OCI-LY3 (cell line): ENCODE measurements around the gene SLC22A24.

Source experiments
- H2AFZ ChIP-seq: fragments of 200-600, 300-600 bp; shearing (Covaris generic); 2 replicates; pipeline ENCODE4 v1.6.0; 2014; ENCODE audit warnings: antibody characterized with exemption, low read depth, low read length
- H3K27ac ChIP-seq: fragments of 200-600, 300-600 bp; sonication (generic); 2 replicates; pipeline ENCODE4 v1.5.1; 2014; ENCODE audit warnings: mild to moderate bottlenecking, low read length, moderate library complexity, mixed read lengths
- H3K27me3 ChIP-seq: fragments of 200-600, 300-600 bp; sonication (generic); 2 replicates; pipeline ENCODE4 v1.6.1; 2014; ENCODE audit warnings: low read depth, low read length, mixed read lengths
- H3K36me3 ChIP-seq: fragments of 200-600, 300-600 bp; sonication (generic); replicated peaks from 2 replicates; pipeline ENCODE3; 2014; ENCODE audit warnings: low read depth, low read length, mixed read lengths
- H3K4me1 ChIP-seq: fragments of 300-600, 200-600 bp; sonication (generic); 2 replicates; pipeline ENCODE4 v1.6.1; 2014; ENCODE audit warnings: low read length, mixed read lengths
- H3K4me2 ChIP-seq: fragments of 200-600, 300-600 bp; sonication (generic); 2 replicates; pipeline ENCODE4 v1.6.1; 2014; ENCODE audit warnings: low read length, mixed read lengths
- H3K4me3 ChIP-seq: fragments of 300-600, 200-600 bp; sonication (generic); 2 replicates; pipeline ENCODE4 v1.5.1; 2014; ENCODE audit warnings: antibody characterized with exemption, mild to moderate bottlenecking, low read length, moderate library complexity
- H3K79me2 ChIP-seq: fragments of 300-600, 200-600 bp; shearing (Covaris generic); 2 replicates; pipeline ENCODE4 v1.6.1; 2014; ENCODE audit warnings: mild to moderate bottlenecking, low read length, mixed read lengths
- H3K9ac ChIP-seq: fragments of 300-600, 200-600 bp; shearing (Covaris generic); 2 replicates; pipeline ENCODE4 v1.6.0; 2014; ENCODE audit warnings: mild to moderate bottlenecking, low read length, moderate library complexity
- H3K9me3 ChIP-seq: fragments of 200-600, 300-600 bp; shearing (Covaris generic); 2 replicates; pipeline ENCODE4 v1.6.1; 2014; ENCODE audit warnings: low read length, mixed read lengths; ENCODE audit not compliant: insufficient read depth
- H4K20me1 ChIP-seq: fragments of 200-600, 300-600 bp; sonication (generic); 2 replicates; pipeline ENCODE4 v1.6.1; 2016; ENCODE audit warnings: low read length, mixed read lengths; ENCODE audit not compliant: insufficient read depth
- CTCF ChIP-seq: fragments of 200-600, 300-600 bp; sonication (generic); IDR thresholded peaks from 2 replicates; pipeline ENCODE4 v1.5.1; 2014; ENCODE audit warnings: antibody characterized with exemption, low read length, low read depth
- EZH2phosphoT487 ChIP-seq: fragments of 200-600 bp; shearing (Covaris generic); IDR thresholded peaks from 2 replicates; pipeline ENCODE4 v1.6.1; 2018; ENCODE audit warnings: antibody characterized with exemption, mixed run types, low read depth

The SLC22A24 gene

GRCh38 chr11:63042596-63042995 is 101.4 kb downstream of the SLC22A24 start:
- H3K9me3 ChIP-seq: no peaks in the 10 kb centered on the region
- no peaks in the 10 kb centered on the region for H3K4me1 ChIP-seq
- TF ChIP-seq EZH2phosphoT487 (no peak), CTCF (no peak)
- H3K79me2 ChIP-seq: no peaks in the 10 kb centered on the region
- no peaks in the 10 kb centered on the region for H3K36me3 ChIP-seq
- H3K9ac ChIP-seq: no peak overlapping the region
- no peak overlapping the region for H3K4me2 ChIP-seq
- no peak overlapping the region for H3K4me3 ChIP-seq
- H3K27me3 ChIP-seq: 0 out of 2 replicates have a peak, but pooled peaks cover 4% of the 10 kb centered on the region
- no peak overlapping the region for H2AFZ ChIP-seq
- H3K27ac ChIP-seq: no peak overlapping the region
- H4K20me1 ChIP-seq: no peaks in the 10 kb centered on the region

- no peak overlapping the region for H2AFZ ChIP-seq
- no peaks in the 10 kb centered on the region for H3K9me3 ChIP-seq
- H4K20me1 ChIP-seq: no peaks in the 10 kb centered on the region
- H3K9ac ChIP-seq: no peak overlapping the region
- peaks cover 45% of the 10 kb centered on the region for H3K27me3 ChIP-seq
- no peaks in the 10 kb centered on the region for H3K4me1 ChIP-seq
- H3K27ac ChIP-seq: no peak overlapping the region
- H3K4me2 ChIP-seq: no peak overlapping the region
- H3K4me3 ChIP-seq: no peak overlapping the region
- H3K79me2 ChIP-seq: no peaks in the 10 kb centered on the region
- no peaks in the 10 kb centered on the region for H3K36me3 ChIP-seq
- TF ChIP-seq CTCF (no peak), EZH2phosphoT487 (no peak)
These were observed 111.6 kb downstream of the SLC22A24 start for GRCh38 chr11:63032457-63032856.
